GM10266 (cell line): ENCODE measurements around the gene ZNF587.
A peak's percentile ranks its signal among the peaks of the same experiment; 100 is the strongest.

Source experiments
- DNase-seq: peaks from one replicate; pipeline ENCODE4 v3.0.0; 2012; ENCODE audit errors: extremely low spot score
- CTCF ChIP-seq: IDR thresholded peaks from 2 replicates; pipeline ENCODE4 v1.5.1; 2012; ENCODE audit warnings: mild to moderate bottlenecking, low read depth; ENCODE audit not compliant: control insufficient read depth, insufficient read depth; ENCODE audit errors: missing control alignments

ZNF587 gene

GRCh38 chr19:57813919-57814504 lies 35.6 kb upstream of the ZNF587 start:
- TF ChIP-seq CTCF = no peak
- no peak for DNase-seq

- TF ChIP-seq CTCF = no peak
- peak; percentile 79 for DNase-seq
Measured at GRCh38 chr19:57814505-57815246, 35.0 kb upstream of the ZNF587 start, which contains the start of gene ZNF552. ZNF552 (minus strand) TSS chr19:57814913; CDS start chr19:57814743, 170 bp downstream.

- TF ChIP-seq CTCF = no peak
- DNase-seq = no peak
Measured at GRCh38 chr19:57815247-57816075, 34.2 kb upstream of the ZNF587 start.

- no peak for TF ChIP-seq CTCF
- DNase-seq = no peak
Measured at GRCh38 chr19:57816652-57817051, 33.0 kb upstream of the ZNF587 start.

- no peak for TF ChIP-seq CTCF
- no peak for DNase-seq
Measured at GRCh38 chr19:57817976-57818375, 31.7 kb upstream of the ZNF587 start.

- no peak for TF ChIP-seq CTCF
- no peak for DNase-seq
Measured at GRCh38 chr19:57818378-57818777, 31.3 kb upstream of the ZNF587 start.
